CD4-positive, alpha-beta T cell treated with Interleukin-17A for 1 hour (primary cell): Measurements from ENCODE around the gene DNAJC13.

Experiments
- DNase-seq: peaks from one replicate; pipeline ENCODE4 v3.0.0-alpha.2; 2020

DNAJC13 gene

DNA sequence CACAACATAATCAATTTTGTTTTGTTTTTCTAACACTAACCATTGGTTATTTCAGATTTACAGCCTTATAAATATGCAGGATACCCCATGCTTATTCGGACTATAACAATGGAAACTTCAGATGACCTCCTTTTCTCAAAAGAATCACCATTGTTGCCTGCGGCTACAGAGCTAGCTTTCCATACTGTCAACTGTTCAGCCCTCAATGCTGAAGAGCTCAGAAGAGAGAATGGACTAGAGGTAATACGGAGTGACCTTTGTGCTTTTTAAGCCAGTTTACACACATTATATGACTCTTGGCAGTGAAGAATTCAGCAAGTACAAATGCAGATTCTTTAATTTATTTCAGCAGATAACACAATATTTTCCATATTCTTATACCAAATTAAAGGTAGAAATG lies 81.8 kb downstream of the DNAJC13 start:
- DNase-seq, result no peak

DNA sequence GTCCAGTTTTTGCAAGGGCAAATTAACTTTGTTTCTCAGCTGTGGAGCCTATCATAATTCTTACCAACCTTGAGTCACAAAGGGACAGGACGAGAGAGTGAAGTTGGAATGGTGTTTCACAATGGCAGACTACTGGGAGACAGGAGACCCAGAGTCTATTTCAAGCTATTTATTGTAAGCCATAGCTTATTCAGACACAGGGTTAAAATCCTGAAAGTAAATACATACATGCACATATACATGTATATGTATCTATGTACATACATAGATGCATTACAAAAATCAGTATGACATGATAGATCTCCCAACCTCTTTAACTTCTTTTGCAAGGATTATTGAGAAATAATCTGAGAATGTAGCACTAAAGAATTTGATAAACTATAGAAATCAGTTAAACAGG lies 86.3 kb downstream of the DNAJC13 start:
- DNase-seq, result no peak

DNA sequence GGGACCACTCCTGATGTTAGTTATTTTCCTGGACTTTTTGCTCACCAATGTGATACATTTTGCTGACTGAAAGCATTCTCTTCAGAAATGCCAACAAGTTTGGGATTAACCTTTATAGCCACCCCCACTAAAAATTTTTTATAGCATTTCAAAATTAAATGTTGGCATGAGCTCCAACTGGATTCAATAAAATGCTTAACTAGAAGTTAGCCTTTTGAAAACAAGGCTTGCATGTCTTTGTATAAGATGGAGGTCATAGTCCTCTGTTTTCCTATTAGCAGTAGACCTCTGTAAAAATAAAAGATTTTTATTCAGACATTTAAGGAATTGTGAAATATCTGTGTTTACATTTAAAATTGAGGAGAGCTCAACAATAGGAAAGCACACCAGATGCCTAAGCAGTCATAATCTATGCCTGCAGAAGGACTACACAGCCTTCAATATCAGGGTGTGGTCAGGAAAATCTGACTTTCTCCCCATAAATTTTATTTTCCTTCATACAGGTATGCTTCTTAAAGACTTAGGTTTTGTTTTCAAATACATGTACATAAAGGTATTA lies 87.2 kb downstream of the DNAJC13 start:
- no peak for DNase-seq

DNA sequence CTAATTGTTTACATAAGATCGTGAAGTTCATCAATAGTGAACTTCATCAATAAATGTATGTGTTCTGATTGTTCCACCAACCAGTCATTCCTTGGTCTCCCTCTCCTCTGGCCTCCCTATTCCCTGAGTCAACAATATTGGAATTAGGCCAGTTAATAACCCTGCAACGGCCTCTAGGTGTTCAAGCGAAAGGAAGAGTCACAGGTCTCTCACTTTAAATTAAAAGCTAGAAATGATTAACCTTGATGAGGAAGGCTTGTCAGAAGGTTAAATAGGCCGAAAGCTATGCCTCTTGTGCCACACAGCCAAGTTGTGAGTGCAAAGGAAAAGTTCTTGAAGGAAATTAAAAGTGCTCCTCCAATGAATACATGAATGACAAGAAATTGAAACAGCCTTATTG lies 90.4 kb downstream of the DNAJC13 start:
- DNase-seq, result no peak

DNA sequence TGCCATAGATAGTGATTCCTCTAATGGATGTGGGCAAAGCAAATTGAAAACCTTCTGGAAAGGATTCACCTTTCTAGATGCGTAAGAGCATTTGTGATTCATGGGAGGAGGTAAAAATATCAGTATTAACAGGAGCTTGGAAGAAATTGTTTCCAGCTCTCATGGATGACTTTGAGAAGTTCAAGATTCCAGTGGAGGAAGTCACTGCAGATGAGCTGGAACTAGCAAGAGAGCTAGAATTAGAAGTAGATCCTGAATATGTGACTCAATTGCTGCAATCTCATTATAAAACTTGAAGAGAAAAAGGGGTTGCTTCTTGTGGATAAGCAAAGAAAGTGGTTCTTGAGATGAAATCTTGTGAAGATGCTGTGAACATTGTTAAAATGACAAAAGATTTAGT lies 91.8 kb downstream of the DNAJC13 start:
- DNase-seq, result no peak

DNA sequence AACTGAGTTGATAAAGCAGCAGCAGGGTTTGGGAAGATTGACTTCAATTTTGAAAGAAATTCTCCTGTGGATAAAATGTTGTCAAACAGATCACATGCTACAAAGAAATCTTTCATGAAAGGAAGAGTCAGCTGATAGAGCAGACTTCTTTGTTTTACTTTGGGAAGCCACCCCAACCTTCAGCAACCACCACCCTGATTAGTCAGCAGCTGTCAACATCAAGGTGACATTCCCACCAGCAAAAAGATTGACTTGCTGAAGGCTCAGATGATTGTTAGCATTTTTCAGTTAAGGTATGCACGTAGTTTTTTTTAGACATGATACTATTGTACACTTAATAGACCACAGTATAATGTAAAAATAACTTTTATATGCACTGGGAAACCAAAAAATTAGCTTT lies 92.2 kb downstream of the DNAJC13 start:
- no peak for DNase-seq

DNA sequence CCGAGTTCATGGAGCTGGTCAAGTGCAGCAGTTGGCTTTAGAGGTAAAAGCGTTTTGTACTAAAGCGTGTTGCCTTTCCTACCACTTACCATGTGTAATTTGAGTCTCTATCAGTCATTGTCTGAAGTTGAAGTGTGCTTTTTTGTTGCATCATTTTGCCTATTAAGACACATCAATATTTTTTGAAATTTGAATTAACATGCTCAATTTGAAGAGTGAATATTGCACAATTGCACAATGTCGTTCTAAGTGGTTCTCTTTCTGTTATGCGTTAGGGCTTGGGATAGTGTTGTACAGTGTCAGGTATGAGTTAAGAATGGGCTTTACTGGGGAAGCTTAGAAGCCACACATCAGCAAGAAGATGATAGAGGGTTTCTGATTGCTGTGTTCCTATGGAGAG lies 95.8 kb downstream of the DNAJC13 start:
- no peak for DNase-seq

DNA sequence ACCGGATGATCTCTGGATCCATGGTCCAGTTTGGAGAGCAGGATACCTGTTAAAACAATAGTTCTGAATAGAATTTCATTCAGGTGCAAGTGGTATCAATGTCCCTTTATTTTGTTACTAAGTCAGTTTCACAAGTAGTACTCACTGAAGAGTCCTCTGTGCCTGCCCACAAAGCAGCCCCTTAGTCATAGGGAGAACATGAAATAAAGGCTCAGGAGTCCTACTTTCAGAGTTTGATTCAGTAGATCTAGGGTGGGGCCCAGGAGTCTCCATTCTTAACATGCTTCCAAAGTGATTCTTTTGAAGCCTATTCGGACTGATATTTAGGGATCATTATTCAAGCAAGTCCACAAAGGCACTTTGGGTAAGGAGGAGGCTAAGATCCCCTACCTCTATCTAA lies 100.0 kb downstream of the DNAJC13 start:
- no peak for DNase-seq

DNA sequence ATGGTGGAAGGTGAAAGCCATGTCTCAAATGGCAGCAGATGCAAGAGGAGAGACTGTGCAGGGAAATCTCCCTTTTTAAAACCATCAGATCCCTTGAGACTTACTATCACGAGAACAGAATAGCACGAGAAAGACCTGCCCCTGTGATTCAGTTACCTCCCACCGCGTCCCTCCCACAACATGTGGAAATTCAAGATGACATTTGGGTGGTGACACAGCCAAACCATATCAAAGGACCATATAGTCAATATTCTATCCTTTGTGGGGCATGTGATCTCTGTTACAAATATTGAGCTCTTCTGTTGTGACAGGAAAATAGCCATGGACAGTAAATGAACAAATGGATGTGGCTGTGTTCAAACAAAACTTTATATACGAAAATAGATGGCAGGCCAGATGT lies 102.6 kb downstream of the DNAJC13 start:
- no peak for DNase-seq

DNA sequence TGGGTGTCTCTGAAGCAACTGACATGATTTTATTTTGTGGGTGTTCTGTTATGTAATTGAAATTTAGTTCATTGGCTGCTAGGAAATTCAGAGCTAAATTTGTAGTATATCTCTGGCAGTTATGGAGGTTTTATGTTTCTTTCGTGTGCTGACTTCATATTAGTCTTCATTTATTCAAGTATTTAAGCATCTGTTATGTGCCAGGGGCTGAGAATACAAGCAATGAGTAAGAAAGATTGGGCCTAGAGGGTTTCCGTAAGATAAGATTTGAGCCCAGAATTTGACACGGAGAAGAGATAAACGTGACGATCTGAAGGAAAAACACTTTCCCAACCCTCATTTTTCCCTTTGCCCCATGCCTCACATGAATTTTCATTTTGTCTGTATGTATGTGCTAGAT lies 104.6 kb downstream of the DNAJC13 start:
- DNase-seq, result no peak

DNA sequence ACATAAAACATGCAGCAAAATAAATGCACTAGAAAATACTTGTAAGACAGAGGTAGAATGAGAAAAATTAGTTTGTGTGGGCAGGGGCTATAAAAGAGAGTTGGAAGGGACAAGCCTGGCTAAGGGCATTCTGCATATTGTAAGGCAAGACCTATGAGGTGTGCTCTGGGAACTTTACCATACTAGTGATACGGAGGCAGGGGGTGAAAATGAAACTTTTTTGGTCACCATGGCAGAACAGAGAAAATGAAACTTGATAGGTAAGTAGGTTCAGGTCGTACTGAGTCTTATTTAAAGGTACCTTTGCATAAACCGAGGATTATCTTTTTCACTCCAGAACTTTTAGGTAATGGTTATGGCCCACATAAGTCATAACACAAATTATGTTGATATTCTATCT lies 105.1 kb downstream of the DNAJC13 start:
- no peak for DNase-seq

DNA sequence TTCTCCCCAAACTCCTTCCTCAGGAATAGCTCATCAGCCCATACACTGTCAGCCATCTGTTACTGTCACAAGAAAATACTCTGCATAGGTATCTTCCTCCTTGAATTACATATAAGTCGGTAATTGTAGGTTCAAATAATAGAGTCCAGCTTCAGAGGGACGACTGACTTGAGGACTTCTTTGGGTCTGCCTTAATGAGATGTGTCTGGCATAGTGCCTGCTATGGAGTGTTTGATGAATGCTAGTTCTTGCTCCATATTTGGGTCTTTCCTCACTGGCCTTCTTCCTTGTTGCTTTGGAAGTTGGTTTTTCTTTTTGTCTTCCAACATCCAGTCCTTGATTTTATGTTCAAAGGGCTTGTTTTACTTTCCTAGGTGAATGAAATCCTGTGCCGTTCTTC lies 113.3 kb downstream of the DNAJC13 start:
- no peak for DNase-seq

DNA sequence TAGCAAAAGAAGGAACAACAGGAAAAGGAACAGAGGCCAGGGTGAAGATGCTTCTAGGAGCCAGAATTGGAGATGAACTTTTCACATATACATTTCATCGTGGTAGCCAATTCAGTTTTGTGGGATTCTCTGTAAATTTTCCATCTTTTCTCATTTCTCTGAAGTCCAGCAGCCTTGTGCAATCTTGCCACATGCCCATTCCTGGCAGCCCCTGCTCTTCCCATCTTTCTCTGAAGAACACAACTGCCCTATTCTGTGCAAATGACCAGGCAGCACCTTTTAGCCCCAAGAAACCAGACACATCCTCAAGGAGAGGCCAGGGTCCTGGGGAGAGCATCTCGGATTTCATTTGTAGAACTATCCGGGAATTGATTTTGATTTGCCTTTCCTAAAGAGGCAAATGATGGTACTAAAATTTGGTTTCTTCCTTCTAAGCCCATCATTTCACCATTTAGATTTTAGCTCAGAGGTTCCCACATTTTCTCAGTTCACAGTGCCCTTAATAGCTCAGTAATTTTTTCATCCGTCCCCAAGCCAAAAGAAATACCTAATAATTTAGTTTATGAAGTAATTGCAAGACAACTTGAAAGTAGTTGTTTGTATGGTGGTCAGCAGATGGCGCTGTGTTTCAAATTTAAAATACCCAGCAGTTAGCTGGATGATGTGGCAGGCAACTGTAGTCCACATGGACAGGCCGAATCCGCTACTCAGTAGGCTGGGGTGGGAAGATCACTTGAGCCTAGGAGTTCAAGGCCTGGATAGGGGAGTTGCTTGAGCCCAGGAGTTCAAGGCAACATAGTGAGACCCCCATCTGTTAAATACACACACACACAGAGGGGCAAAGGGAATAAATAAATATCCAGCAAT lies 118.5 kb downstream of the DNAJC13 start:
- DNase-seq, result peak; percentile 57

DNA sequence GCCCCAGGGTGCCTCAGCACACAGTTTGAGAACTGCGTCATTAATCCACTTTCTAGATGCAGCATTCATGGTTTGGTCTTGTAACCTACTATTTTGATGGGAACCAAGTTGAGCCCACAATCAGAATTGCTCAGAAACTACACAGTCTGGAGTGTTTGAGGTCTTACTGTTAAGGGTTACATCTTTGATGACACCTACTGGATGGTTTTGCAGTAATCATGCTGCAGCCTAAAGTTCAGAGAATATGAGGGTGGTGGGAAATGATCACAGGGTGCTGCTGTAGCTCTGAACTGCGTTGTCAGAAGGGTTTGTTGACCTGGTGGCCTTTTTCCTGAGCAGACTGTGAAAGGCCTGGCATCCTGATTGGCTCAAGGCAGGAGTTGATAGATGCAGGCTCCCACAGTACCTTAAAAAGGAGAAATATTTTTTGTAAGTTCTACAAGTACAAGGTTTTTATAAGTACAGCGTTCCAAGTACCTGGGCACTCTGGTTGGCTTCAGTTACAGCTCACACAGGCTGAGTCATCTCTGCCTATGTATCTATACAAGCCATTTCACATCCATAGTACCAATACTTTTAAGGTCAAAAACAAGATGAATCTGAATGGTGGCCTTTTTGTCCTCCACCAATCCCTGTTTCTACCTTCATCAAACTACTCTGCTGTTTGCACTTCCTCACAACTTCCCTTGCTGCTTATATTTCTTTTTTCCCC lies 119.3 kb downstream of the DNAJC13 start:
- DNase-seq, result no peak

DNA sequence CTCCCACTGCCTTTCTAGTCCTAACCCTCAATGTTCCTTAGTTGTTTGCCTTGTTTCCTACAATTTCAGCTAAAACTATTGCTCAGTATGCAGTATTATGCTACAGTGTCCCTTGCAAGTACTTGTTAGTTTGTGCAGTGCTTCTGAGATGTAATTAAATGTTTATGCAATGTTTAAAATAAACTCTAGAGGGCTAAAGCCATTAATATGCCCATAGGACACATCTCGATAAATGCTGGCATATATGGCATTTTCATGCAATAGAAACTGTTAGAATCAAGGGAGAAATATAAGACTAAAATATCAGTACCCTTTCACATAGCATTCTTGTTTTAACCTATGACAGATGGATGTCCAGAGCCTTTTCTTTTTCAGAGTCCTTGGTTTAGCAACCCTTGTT lies 120.0 kb downstream of the DNAJC13 start:
- no peak for DNase-seq

DNA sequence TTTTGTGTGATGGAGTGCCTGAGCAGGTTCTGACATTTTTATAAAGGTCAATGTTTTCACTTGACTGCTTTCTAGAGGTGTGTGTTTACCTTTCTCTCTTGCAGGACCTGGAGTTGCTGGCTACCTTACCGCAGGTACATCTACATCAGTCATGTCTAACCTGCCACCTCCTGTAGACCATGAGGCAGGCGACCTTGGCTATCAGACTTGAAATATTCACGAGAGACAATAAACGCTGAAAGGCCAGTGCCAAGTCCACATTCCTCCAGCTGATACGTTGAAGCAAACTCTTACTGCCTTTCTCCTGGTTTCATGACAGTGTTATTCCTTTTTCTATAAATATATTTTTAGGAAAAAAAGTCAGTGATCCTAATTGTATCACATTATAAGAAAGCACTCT lies 120.8 kb downstream of the DNAJC13 start:
- no peak for DNase-seq

DNA sequence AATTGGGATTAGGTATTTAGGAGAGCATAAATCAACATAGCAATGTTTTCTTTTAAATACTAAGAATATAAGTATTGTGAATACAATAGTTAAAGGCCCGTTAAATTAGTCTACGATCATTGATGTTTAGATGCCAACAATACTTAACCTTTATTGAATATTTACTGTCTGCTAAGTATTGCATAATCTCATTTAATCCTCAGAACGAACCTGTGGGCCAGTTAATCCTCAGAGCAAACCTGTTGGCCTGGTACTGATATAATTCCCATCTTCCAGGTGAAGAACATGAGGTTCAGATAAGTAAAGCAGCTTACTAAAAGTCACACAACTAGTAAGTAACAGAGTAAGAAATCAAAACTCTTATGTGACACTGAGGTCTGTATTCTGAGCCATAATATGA lies 122.4 kb downstream of the DNAJC13 start:
- no peak for DNase-seq

DNA sequence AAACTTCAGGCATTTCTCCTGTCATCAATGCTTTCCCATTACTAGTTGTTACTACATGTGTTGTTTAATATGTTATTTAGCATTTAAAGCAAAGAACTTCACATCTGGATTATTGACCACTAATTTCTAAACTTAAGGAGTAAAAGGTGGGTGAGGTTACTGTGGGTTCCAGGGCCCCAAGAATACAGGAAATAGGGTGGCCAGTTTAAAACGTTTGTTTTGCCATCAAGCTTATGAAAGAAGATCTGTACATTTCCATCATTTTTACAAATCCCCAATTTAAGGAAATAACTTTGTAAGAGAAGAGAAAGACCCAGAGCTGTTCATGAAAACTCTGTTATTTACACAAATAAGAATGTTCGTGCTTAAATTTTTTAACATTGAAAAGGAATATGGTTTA lies 125.3 kb downstream of the DNAJC13 start:
- DNase-seq, result no peak

DNA sequence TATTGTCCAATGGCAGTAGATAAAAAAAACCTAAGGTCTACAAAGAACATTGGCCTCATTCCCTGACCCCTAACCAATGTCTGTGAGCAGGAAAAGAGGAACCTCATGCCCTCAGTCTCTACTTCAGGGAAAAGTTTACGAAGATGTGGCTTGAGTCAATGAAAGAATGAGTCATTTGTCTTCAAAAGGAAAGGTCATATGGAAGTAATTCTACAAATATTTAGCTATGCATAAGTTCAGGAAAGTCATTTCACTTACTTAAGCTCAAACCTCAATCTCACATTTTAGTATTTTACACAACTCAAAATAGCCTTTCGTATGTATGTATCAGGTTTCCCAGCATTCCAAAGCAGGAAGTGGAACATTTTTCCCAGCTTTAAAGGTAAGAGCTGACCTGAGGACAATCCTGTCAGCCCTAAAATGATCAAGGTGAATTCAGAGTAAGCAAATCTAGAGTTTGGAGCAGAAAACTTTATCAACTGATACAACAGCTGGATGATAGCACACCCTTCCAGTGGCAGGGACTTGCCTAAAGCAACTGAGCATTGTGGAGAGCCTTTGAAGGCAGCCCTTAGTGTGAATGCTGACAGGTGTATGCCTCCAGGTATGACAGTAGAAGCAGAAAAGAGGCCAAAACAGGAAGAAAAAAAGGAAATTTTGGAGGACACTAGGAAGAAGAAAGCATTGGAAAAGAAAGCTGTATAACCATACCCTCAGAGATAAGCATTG lies 125.9 kb downstream of the DNAJC13 start:
- no peak for DNase-seq

DNA sequence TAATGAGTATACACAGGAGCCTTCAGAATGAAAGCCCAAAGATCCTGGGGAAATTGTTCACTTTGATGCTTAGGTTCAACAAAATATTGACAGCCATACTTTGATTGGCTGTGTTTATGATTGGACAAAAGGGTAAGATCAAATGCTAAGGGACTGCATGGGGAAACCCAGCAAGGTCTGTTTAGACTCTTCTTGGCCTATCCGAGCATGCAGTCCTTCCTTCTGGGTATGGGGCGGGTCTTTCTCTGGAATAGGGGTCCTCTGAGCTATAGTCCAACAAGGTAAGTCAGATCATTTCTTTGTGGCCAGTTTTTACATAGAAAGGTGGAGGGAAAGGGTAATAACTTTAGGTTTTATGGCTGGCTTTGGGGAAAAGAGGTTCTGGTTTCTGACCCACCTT lies 126.8 kb downstream of the DNAJC13 start:
- no peak for DNase-seq

DNA sequence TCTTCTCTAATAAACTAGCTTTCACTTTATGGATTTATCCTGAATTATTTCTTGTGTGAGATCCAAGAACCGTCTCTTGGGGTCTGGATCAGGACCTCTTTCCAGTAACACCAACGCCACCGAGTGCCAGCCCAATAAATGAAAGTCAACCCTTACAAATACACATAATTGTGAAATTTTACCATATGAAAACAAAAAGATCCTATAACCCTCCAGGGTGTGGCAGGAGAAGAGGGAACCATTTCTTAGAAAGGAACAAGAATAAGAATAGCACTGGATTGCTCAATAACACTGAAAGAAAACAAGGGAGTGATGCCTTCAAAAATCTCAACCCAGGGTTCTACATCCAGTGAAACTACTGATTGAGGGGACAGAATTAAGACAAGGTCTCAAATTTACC lies 128.2 kb downstream of the DNAJC13 start:
- DNase-seq, result no peak

DNA sequence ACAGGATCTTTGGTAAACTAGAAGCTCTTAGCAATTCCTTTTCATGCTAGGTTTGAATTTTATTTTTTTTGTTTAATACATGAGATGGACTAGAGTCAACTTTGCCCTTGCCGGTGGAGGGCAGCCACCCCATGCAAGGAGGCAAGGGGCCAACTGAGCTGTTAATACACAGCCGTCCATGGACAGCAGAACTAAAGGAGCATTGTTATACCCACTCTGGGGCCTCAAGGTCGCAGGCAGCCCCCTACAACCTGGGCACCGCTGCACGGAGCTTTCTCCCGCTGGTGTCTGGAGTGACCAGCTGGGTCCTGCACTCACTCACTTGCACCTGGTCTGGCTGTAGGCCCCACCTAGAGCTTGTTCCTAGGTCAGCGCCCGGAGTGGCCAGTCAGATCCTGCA lies 131.9 kb downstream of the DNAJC13 start:
- DNase-seq, result no peak

DNA sequence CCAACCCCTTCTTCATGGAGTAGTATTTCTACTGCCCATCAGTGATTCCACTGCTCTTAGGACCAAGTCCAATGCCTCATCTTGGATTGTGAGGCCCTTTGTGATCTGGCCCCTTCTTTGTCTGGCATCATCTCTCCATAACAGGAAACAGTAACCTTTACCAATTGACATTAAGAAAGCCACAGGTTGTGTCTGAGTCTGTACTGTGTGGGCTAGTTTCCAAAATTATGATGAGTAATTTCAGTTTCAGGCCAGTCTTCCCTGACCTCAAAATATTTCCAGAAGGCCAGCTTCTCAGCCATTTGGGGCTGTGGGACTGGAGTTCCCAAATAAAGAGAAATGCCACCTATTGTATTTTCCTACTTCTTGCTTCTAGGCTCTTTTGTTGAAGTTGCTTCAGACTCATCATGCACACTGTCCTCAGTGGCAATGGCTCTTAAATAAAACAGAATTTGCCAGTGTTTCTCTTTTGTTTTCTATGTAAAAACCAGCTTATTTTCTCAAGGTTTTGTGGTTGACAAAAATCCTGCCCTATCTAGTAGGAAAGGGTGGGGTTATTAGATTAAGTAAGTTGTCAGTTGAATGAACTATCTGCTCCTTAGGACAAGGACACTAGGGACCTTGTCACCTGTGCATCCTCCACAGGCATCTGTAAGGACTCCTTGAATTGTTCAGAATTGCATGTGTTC lies 132.7 kb downstream of the DNAJC13 start:
- no peak for DNase-seq
